Stimulated activated CD4-positive, alpha-beta T cell treated with anti-CD3 and anti-CD28 coated beads, Interleukin-15, amount 100 ng/mL, for 48 hours (primary cell): ENCODE data around the gene TRPV2.

ENCODE experiments used
- DNase-seq, 2 donors: peaks; one replicate each; pipeline ENCODE4 v3.0.0-alpha.2; 2020; ENCODE audit warnings: low read depth in 2 of 2

Gene TRPV2

GRCh38 chr17:16477255-16477654 is 61.9 kb downstream of the TRPV2 start:
- no peak for DNase-seq

- DNase-seq = no peak
Observed at GRCh38 chr17:16477666-16478065, 62.3 kb downstream of the TRPV2 start.

DNA sequence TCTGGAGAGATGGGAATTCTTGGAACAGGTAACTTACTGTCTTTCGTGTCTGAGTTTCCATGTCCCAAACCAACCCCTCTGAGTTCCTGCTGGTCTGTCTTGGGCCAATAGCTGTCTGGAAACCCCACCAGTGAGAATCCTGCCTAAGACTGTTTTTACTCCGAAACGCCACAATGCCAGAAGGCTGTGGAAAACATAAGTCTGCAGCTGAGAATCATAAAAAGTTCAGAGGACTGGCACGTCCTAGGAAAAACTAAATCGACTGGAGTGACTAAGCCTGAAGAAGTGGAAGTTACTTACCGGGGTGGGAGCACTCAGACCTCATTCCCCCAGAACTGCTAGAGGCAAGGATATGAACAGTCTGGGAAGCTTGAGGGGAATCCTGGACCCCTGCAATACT is 63.3 kb downstream of the TRPV2 start:
- DNase-seq = no peak

DNA sequence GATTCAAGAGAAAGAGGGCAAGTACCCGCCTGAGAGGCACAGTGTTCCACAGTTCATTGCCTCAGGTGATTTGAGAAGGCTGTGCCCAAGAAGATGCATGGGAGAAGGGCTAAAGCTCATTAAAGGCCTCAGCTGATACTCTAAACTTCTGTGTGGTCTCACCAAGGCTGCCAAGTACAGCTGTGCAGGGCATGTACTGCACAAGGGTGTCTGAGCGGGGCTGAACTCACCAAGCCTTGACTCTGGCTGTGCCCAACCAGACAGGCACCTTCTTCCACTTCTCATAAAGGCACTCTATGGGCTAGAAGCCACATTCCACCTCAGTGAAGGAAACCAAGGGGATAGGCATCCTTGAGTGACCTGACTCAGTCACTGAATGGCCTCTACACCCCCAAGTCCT is 63.9 kb downstream of the TRPV2 start:
- DNase-seq = no peak

DNA sequence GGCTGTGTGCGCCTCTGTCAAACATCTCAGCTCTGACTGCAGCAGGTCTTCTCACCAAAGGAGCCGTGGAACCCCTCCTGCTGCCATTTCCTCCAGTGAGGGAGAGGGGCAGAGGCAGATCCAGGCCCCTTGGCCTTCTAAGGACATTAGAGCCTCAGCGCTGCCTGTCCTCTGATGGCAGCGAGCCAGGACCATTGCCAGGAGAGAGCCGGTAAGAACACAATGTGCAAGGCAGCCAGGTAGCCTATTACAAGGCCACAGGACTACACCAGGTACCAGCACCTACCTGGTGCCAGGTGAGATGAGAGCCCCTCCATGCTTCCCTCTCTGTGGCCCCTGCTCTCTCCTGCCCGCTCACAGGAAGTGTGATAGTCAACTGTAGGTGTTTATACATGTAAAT is 65.6 kb downstream of the TRPV2 start:
- no peak for DNase-seq

DNA sequence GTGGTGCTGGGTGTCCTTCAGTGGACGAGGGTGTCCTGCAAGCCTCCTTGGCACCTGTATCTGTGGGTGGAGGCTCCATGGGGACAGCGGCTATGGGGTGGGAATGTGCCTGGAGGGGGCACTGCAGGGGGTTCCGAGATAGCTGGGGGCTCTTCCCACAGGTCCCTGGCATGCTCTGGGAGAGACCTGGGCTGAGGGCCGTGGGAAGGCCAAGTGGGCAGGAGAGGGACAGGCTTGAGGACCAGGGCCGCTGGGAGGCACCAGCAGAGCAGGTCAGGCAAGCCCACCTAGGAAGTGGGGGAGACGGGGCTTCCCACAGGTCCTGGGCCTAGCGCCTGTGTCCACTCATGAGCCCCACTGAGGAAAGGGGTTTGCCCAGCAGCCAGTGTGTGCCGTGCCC is 66.9 kb downstream of the TRPV2 start:
- DNase-seq = no peak

- DNase-seq = no peak
Observed at GRCh38 chr17:16483021-16483645, 67.8 kb downstream of the TRPV2 start.

DNA sequence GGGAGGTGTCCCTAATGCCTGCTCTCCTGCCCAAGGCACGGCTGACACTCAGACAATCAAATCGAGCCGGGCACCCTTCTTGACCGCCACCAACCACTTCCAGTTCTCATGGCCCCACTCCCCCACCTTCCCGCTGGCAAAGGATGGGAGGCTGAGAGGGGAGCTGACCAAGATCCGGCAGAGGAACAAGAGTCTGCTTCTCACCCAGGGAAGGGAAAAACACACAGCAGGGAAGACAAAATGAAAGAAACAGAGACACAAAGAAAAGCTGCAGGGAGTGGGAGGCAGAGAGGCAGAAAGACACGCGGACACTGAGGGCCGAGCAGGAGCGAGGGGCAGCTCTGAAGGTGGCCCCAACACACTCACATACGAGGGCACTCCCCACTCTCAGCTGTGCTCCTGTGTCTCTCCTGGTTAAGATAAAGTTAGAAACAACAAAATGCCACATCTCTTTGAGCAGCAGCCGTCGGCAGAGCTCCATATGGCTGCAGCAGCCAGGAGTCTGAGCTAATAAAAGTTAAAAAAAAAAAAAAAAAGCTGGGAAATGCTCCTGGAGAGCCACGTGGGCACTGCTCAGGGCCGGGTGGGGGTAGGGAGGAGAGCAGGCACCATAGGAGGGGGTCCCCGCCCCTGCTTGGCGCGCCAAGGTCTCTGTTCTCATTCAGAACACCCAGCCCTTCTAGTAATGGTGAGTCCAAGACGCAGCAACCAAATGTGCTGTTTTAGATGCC is 69.2 kb downstream of the TRPV2 start:
- no peak for DNase-seq
